ENCODE measurements around the gene PRRC2B. TPM values are rescaled to one million over a fixed set of nuclear protein-coding genes. Genes with fewer than 3 reads are reported as not detected.

Gene PRRC2B
- total and polyA plus RNA-seq, 2 of the 8 experiments (the other 6 are each of a cell fraction or from before 2014, with no cell fraction given), result 37.3 to 249 TPM

GRCh38 chr9:131524665-131525315, 130.9 kb downstream of the PRRC2B start (continued):
- no peak for TF ChIP-seq SIN3A (conservative IDR thresholded peaks at IDR 0.05 in 1 of 2, IDR thresholded peaks at IDR 0.05 in 1 of 2; ENCODE audit: low read depth in 1 of 2, low read length in 2 of 2)
- TF ChIP-seq CREB1 (IDR thresholded peaks at IDR 0.05), result no peak
- no peak for TF ChIP-seq KDM1A (IDR thresholded peaks at IDR 0.05; ENCODE audit: borderline replicate concordance, low read length)
- no peak for TF ChIP-seq CEBPB (IDR thresholded peaks at IDR 0.05; ENCODE audit: low read depth, low read length)

Data from H1 (cell line).